Measurements from ENCODE around the gene GSK3A. TPM values are rescaled to one million over a fixed set of nuclear protein-coding genes. Genes with fewer than 3 reads are reported as not detected.

GSK3A gene
- total RNA-seq, 2 experiments from 2014 or later = 41.0 to 42.2 TPM

- Mint-ChIP-seq H3K9me3 (no peaks in the 10 kb centered on the region), H3K4me3 (no peak overlapping the region), H3K27me3 (no peaks in the 10 kb centered on the region), H3K36me3 (peaks cover 17% of the 10 kb centered on the region), H3K4me1 (peaks cover 51% of the 10 kb centered on the region), H3K27ac (peak overlapping the region; percentile 97)
- no peak for DNase-seq
- POLR2A ChIA-PET = interaction anchor here (2.7 to 7.1 kb wide), 2 partner anchors 8 to 33 kb away, joined by 26 to 73 read pairs; partner anchors contain the start of genes CIC and GSK3A
- no peak for ATAC-seq (ENCODE audit: low read depth)
These were observed 35.5 kb upstream of the GSK3A start for GRCh38 chr19:42277821-42278451.

GRCh38 chr19:42276821-42277220 lies 34.4 kb upstream of the GSK3A start:
- Mint-ChIP-seq H3K36me3 (peaks cover 17% of the 10 kb centered on the region), H3K4me1 (peaks cover 43% of the 10 kb centered on the region), H3K27me3 (no peaks in the 10 kb centered on the region), H3K4me3 (no peak overlapping the region), H3K27ac (peak overlapping the region; percentile 48), H3K9me3 (no peaks in the 10 kb centered on the region)
- ATAC-seq (ENCODE audit: low read depth) = no peak
- no peak for DNase-seq
- POLR2A ChIA-PET = interaction anchor here (7.1 kb wide), 1 partner anchor 32 kb away, joined by 73 read pairs; the partner anchor contains the start of gene GSK3A

- Mint-ChIP-seq H3K27ac (peak overlapping the region; percentile 77), H3K27me3 (no peaks in the 10 kb centered on the region), H3K9me3 (no peaks in the 10 kb centered on the region), H3K4me1 (peaks cover 43% of the 10 kb centered on the region), H3K36me3 (peaks cover 17% of the 10 kb centered on the region), H3K4me3 (peak overlapping the region; percentile 31)
- POLR2A ChIA-PET = interaction anchor here (7.1 kb wide), 1 partner anchor 32 kb away, joined by 73 read pairs; the partner anchor contains the start of gene GSK3A
- DNase-seq (no peak), ATAC-seq (ENCODE audit: low read depth) (no peak)
These were observed 33.9 kb upstream of the GSK3A start for GRCh38 chr19:42276284-42276683.

GRCh38 chr19:42275517-42275916 lies 33.1 kb upstream of the GSK3A start:
- DNase-seq (no peak), ATAC-seq (ENCODE audit: low read depth) (no peak)
- Mint-ChIP-seq H3K27me3 (no peaks in the 10 kb centered on the region), H3K27ac (peak overlapping the region; percentile 77), H3K36me3 (peaks cover 17% of the 10 kb centered on the region), H3K9me3 (no peaks in the 10 kb centered on the region), H3K4me3 (peak overlapping the region; percentile 31), H3K4me1 (peaks cover 47% of the 10 kb centered on the region)
- POLR2A ChIA-PET = no interaction called here

- H3K4me3 Mint-ChIP-seq = peak overlapping the region; percentile 27
These were observed 32.7 kb upstream of the GSK3A start for GRCh38 chr19:42275103-42275502.

GRCh38 chr19:42274065-42274682 lies 31.8 kb upstream of the GSK3A start:
- DNase-seq = no peak
- ATAC-seq (ENCODE audit: low read depth) = no peak
- Mint-ChIP-seq H3K27me3 (no peaks in the 10 kb centered on the region), H3K4me1 (peaks cover 52% of the 10 kb centered on the region), H3K4me3 (no peak overlapping the region), H3K27ac (no peak overlapping the region), H3K36me3 (peaks cover 21% of the 10 kb centered on the region), H3K9me3 (no peaks in the 10 kb centered on the region)
- POLR2A ChIA-PET = interaction anchor here (0.6 to 0.7 kb wide), 2 partner anchors 153 to 183 kb away, joined by 3 to 5 read pairs; no protein-coding TSS in a partner anchor

More at GRCh38 chr19:42275103-42275502, 32.7 kb upstream of the GSK3A start:
- DNase-seq = no peak
- Mint-ChIP-seq H3K9me3 (no peaks in the 10 kb centered on the region), H3K36me3 (peaks cover 19% of the 10 kb centered on the region), H3K27me3 (no peaks in the 10 kb centered on the region), H3K27ac (peak overlapping the region; percentile 77), H3K4me1 (peaks cover 50% of the 10 kb centered on the region)
- no peak for ATAC-seq (ENCODE audit: low read depth)
- POLR2A ChIA-PET = interaction anchor here (0.6 to 0.7 kb wide), 2 partner anchors 31 to 153 kb away, joined by 3 read pairs; no protein-coding TSS in a partner anchor

GRCh38 chr19:42273407-42274064 lies 31.1 kb upstream of the GSK3A start:
- no peak for DNase-seq
- no peaks in the 10 kb centered on the region for H3K9me3 Mint-ChIP-seq

GRCh38 chr19:42272989-42273406 lies 30.6 kb upstream of the GSK3A start:
- Mint-ChIP-seq H3K9me3 (no peaks in the 10 kb centered on the region), H3K36me3 (peaks cover 21% of the 10 kb centered on the region), H3K27me3 (no peaks in the 10 kb centered on the region), H3K4me3 (no peak overlapping the region), H3K27ac (no peak overlapping the region), H3K4me1 (peaks cover 44% of the 10 kb centered on the region)
- ATAC-seq (ENCODE audit: low read depth) = no peak
- POLR2A ChIA-PET = no interaction called here
- DNase-seq = peak; percentile 29

More at GRCh38 chr19:42273407-42274064, 31.1 kb upstream of the GSK3A start:
- H3K27ac Mint-ChIP-seq = no peak overlapping the region
- no peaks in the 10 kb centered on the region for H3K27me3 Mint-ChIP-seq
- ATAC-seq (ENCODE audit: low read depth) = no peak
- H3K36me3 Mint-ChIP-seq = peaks cover 21% of the 10 kb centered on the region
- POLR2A ChIA-PET = interaction anchor here (0.6 kb wide), 1 partner anchor 183 kb away, joined by 5 read pairs; no protein-coding TSS in a partner anchor
- peaks cover 47% of the 10 kb centered on the region for H3K4me1 Mint-ChIP-seq
- H3K4me3 Mint-ChIP-seq = no peak overlapping the region

GRCh38 chr19:42272535-42272897 lies 30.1 kb upstream of the GSK3A start:
- Mint-ChIP-seq H3K36me3 (peaks cover 21% of the 10 kb centered on the region), H3K9me3 (no peaks in the 10 kb centered on the region), H3K27me3 (no peaks in the 10 kb centered on the region), H3K4me3 (no peak overlapping the region), H3K27ac (no peak overlapping the region), H3K4me1 (peaks cover 49% of the 10 kb centered on the region)
- DNase-seq = peak; percentile 25
- no peak for ATAC-seq (ENCODE audit: low read depth)
- POLR2A ChIA-PET = no interaction called here

- H3K4me1 Mint-ChIP-seq = peaks cover 49% of the 10 kb centered on the region
- POLR2A ChIA-PET = no interaction called here
- peak overlapping the region; percentile 76 for H3K27ac Mint-ChIP-seq
- peak; percentile 28 for DNase-seq
- no peak overlapping the region for H3K4me3 Mint-ChIP-seq
- peaks cover 21% of the 10 kb centered on the region for H3K36me3 Mint-ChIP-seq
- ATAC-seq (ENCODE audit: low read depth) = no peak
- no peaks in the 10 kb centered on the region for H3K27me3 Mint-ChIP-seq
- no peaks in the 10 kb centered on the region for H3K9me3 Mint-ChIP-seq
These were observed 29.6 kb upstream of the GSK3A start for GRCh38 chr19:42271861-42272534.

- DNase-seq = no peak
- ATAC-seq (ENCODE audit: low read depth) = no peak
- Mint-ChIP-seq H3K4me3 (peak overlapping the region; percentile 99), H3K4me1 (peaks cover 40% of the 10 kb centered on the region), H3K36me3 (peaks cover 17% of the 10 kb centered on the region), H3K9me3 (no peaks in the 10 kb centered on the region), H3K27ac (peak overlapping the region; percentile 76), H3K27me3 (no peaks in the 10 kb centered on the region)
- POLR2A ChIA-PET = interaction anchor here (0.5 to 2.4 kb wide), 14 partner anchors 8 to 1537 kb away, joined by 3 to 32 read pairs (median 4); partner anchors contain the start of genes GSK3A, PAFAH1B3 and PRR19
These were observed 28.6 kb upstream of the GSK3A start for GRCh38 chr19:42271045-42271419.

- Mint-ChIP-seq H3K27me3 (no peaks in the 10 kb centered on the region), H3K4me1 (peaks cover 36% of the 10 kb centered on the region), H3K4me3 (peak overlapping the region; percentile 99), H3K9me3 (no peaks in the 10 kb centered on the region), H3K27ac (no peak overlapping the region), H3K36me3 (peaks cover 13% of the 10 kb centered on the region)
- POLR2A ChIA-PET = interaction anchor here (0.5 to 2.4 kb wide), 15 partner anchors 9 to 1537 kb away, joined by 3 to 32 read pairs (median 4); partner anchors contain the start of genes GSK3A, PAFAH1B3 and PRR19
- ATAC-seq (ENCODE audit: low read depth) = peak; percentile 1
- DNase-seq = peak; percentile 71
These were observed 28.1 kb upstream of the GSK3A start for GRCh38 chr19:42270346-42271044.

Measured in activated naive CD8-positive, alpha-beta T cell treated with anti-CD3 and anti-CD28 coated beads, Interleukin-2, amount 10 ng/mL, durations not matched to agents 7 days and 5 days (primary cell).